Measurements from ENCODE around the gene CPA1. TPM values are rescaled to one million over a fixed set of nuclear protein-coding genes. Genes with fewer than 3 reads are reported as not detected.

The CPA1 gene
- total RNA-seq, 1 donor from 2014 or later = not detected

DNA sequence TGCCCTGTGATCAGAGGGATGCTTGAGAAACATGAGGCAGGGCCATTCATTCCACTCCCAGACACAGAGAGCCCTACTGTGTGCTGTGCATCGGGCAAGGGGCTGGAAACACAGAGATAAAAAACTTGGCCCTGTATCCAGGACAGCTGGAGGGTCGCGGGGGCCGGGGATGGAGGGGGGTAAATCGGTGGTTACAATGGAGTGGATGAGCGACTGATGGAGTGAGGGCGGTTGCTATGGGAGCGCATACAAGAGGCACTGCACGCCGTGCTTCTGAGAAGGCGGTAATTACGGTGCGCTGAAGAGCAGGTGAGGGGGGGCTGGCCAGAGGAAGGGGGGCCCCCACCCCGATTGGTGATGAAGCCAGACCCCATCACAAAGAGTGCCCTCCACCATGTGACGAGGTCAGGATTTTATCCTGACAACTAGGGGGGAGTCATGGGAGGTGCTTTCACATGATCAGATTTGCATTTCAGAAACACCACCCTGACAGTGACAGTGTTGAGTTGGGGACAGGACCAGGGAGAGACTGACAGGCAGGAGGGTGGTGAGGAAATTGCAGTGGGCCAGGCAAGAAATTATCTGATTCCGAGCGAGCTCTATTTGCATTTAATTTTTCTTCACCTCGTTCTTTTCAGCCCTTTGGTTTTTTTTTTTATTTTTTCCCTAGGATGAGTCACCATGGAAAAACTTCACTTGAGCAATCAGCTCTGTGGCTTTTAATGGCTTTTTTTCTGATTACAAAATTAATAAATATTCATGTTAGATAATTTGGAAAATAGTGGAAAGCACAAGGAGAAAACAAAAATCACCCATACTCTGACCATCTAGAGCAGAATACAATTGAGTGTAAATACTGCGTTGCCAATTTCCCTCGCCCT lies 27.9 kb upstream of the CPA1 start:
- FAIRE-seq = no peak
- DNase-seq (ENCODE audit: low spot score in 2 of 2) = no peak

GRCh38 chr7:130353196-130353595 lies 27.1 kb upstream of the CPA1 start:
- FAIRE-seq = no peak
- no peak for DNase-seq (ENCODE audit: low spot score in 2 of 2)

DNA sequence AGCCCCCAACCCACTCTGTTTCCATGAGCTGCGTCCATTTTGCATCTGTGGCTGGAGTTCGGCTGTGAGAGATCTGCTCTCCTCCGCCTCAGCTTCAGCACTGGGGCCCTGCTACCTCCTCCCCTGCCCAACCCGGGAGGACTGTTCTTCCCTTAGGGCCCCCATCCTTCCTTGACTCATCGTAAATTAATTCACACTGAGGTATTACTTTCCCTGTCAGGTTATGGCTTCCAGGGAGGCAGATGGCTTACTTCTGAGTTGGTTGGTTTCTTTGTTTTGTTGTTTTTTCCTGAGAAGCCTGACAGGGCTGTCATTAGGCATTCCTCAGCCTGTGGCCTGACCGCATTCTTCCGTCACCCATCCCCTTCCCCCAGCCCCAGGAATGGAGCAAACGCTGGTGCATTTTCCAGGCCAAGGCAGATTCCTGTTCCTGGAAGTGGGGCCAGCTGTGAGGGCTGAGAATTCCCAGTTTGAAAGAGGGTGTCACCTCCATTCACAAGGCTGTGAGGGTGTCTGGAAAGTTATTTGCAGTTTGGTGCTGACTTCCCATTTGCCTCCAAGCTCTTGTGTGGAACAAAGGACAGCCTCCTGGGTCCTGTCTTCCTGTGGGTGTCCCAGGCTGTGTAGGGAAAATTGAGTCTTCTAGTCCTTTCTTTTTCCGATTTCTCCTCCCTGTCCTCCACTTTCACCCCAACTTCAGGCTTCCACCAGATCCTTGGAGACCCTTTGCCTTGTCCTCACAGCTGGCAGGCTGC lies 24.0 kb upstream of the CPA1 start:
- FAIRE-seq (no peak), DNase-seq (ENCODE audit: low spot score in 2 of 2) (no peak)

DNA sequence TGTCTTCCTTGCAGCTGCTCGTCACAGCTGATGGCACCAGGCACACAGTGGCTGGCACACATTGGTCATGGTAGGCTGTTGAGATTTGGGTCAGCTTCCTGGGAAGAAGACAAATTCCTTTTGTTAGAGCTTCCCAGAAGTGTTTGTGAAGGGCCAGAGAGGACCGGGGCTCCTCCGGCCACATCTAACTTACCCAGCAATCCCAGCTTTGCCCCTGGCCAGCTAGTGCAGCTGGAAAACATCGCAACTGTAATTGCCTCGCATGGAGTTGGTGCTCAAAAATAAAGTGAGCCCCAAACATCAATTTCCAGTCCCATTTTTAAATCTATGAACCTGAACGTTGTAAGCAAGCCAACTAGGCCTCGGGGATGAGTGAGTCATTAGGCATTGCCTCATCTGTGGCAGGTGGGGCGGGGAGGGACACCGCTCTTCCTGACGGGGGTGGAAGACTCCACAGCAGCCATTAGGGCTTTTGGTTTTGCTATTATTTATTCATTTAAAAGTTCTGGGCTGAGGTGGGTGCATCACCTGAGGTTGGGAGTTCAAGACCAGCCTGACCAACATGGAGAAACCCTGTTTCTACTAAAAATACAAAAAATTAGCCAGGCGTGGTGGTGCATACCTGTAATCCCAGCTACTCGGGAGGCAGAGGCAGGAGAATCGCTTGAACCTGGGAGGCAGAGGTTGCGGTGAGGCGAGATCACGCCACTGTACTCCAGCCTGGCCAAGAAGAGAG lies 23.2 kb upstream of the CPA1 start:
- DNase-seq (ENCODE audit: low spot score in 2 of 2) (no peak), FAIRE-seq (no peak)

GRCh38 chr7:130358471-130358870 lies 21.8 kb upstream of the CPA1 start:
- DNase-seq (ENCODE audit: low spot score in 2 of 2) = no peak
- FAIRE-seq = no peak

DNA sequence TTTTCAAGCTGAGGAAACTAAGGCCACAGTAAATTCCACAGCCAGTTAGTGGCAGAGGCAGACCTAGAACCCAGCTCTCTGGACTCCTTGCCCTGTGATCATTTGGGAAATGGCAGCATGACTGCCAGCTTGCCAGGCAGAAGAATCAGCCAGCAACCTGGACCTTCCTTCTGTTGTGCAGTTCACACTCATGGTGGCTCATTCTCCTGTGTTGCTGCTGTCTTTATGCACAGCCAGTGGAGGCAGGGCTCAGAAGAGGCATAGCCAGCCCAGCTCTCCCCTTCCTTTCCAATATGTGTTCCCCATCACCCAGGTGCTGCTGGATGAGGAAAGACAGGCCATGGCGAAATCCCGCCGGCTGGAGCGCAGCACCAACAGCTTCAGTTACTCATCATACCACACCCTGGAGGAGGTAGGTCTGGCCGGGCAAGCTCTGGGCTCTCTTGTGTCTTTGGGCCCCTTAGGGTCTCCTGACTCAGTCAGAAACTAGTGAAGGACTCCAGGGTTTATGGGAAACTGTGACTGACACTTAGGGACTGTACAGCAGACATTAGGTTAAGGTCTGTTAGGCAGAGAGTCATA lies 20.9 kb upstream of the CPA1 start:
- FAIRE-seq = no peak
- no peak for DNase-seq (ENCODE audit: low spot score in 2 of 2)

- no peak for FAIRE-seq
- no peak for DNase-seq (ENCODE audit: low spot score in 2 of 2)
These were observed 19.8 kb upstream of the CPA1 start for GRCh38 chr7:130360518-130360917.

GRCh38 chr7:130361681-130362080 lies 18.6 kb upstream of the CPA1 start:
- no peak for FAIRE-seq

GRCh38 chr7:130362251-130362816 lies 18.0 kb upstream of the CPA1 start:
- DNase-seq (ENCODE audit: low spot score in 2 of 2) (no peak), FAIRE-seq (no peak)

More at GRCh38 chr7:130361681-130362080, 18.6 kb upstream of the CPA1 start:
- DNase-seq (ENCODE audit: low spot score in 2 of 2) = no peak

- DNase-seq (ENCODE audit: low spot score in 2 of 2) = no peak
- FAIRE-seq = no peak
These were observed 17.1 kb upstream of the CPA1 start for GRCh38 chr7:130363026-130363847.

DNA sequence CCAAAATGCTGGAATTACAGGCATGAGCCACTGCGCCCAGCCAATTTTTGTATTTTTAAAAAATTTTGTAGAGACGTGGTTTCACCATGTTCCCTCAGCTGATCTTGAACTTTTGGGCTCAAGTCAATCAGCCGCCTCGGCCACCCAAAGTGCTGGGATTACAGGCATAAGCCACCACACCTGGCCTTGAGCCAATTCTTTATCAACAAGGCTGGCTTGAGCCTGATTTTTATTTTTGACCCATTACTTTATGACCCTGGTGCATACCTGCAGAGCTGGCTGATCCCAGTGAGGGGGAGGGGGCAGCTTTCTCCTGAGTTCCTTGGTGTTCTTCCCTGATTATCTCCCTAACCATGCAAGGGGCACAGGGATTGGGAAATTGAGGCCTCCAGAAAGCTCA lies 15.8 kb upstream of the CPA1 start:
- FAIRE-seq (no peak), DNase-seq (ENCODE audit: low spot score in 2 of 2) (no peak)

DNA sequence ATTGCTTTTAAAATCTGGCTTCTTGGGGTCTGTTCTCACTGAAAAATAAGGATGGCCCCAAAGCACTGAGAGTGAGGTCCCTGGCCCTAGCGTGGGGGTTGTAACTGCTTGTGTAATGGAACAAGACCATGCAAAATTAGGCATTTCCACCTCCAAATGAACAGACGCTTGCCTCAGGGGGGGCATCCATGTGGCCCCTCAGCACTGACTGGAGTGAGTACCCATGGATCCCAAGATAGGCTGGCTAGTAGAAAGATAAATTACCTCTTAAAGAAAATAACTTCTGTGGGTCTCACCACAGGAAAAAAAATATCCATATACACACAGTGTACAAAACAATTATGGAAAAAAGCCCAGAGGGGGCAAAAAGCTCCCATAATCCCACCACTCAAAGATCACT lies 15.2 kb upstream of the CPA1 start:
- FAIRE-seq (no peak), DNase-seq (ENCODE audit: low spot score in 2 of 2) (no peak)

DNA sequence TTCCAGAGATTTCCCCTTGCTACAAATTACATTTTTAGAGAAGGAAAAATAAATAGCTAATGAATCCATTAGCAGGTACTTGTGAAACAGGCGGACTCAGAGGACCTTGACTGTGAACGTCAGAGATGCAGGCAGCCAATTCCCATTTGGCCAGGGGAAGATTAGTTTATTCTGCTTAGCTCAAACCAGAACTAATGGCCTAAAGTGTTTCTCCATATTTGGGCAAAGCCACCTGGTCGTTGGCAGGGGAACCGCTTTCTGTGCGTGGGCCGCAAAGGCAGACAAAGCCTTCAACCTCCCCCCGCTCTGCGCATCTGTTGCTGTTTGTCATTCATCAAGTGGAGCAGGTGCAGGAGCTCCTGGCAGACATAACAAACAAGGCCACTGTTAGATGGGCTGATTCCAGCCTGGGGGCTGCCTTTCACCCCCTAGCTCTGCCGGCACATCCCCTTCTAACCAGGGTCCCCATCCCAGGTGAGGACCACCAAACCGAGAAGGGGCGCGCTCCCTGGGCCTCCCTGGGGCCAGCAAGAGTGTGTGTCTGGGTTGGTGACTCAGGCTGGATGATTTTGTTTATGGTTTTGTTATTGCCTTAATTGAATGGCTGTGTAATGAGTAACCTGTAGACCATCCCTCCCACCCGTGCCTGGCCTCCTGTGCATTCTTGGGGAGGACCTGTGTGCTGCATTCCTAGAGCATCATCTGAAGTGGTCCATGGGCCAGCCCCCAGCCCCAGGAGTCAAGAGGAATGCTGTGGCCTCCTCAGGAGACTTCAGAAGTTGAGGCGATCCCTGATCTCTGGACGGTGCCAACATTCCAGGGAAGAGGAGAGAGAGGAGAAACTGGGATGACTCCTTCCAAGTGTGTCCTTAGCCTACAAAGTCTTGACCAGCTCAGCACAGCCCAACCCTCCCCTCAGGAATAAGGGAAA lies 14.5 kb upstream of the CPA1 start:
- DNase-seq (ENCODE audit: low spot score in 2 of 2) (no peak), FAIRE-seq (no peak)

DNA sequence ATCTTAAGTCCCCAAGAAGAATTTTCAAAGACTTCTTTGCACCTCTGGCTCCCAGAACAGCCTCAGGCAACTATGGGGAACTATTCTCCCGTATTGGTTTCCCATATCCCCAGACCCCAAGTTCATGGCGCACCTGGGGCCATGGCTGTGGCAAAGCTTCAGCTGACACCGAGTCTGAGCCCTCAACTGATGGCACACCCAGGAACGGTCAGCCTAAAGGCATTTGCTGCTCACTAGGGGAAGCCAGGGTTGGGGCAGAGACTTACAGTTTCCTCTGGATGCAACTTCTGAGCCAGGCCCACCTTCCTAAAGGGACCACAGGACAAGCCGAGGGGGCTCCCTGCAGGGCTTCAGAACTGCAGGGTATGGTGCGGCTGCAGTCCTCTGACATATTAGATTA lies 13.7 kb upstream of the CPA1 start:
- DNase-seq (ENCODE audit: low spot score in 2 of 2) (no peak), FAIRE-seq (no peak)

- FAIRE-seq (no peak), DNase-seq (ENCODE audit: low spot score in 2 of 2) (no peak)
These were observed 13.1 kb upstream of the CPA1 start for GRCh38 chr7:130367088-130367755.

GRCh38 chr7:130367836-130368746 lies 12.2 kb upstream of the CPA1 start:
- FAIRE-seq = no peak
- no peak for DNase-seq (ENCODE audit: low spot score in 2 of 2)

Data from frontal cortex (tissue), 4 donors.